Measurements from ENCODE around the gene TMEM129. TPM values are rescaled to one million over a fixed set of nuclear protein-coding genes. Genes with fewer than 3 reads are reported as not detected.

The TMEM129 gene
- total RNA-seq, 2 donors from 2014 or later = 73.7 to 81.7 TPM

DNA sequence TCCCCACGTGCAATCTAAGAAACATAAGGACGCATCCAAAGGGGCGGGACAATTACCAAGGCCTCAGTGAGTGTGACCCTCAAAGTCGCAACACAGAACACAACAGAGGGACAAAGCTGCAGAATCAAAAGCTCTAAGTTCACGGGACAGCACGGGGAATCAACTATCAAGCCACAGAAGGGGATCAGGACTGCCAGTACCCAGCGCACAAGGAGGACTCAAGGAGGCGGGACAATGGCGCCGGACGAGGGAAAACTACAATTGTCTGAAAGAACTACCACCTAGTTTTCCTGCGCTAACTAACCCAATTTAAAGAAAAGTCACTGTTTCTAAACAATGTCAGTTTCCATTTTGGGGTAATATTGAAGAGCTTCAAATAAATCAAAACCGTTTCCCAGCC is 38.3 kb downstream of the TMEM129 start:
- no peak for TF ChIP-seq POLR2AphosphoS5 (IDR thresholded peaks at IDR 0.05)
- TF ChIP-seq POLR2A (IDR thresholded peaks at IDR 0.05) = no peak
- TF ChIP-seq, protein P1, sequence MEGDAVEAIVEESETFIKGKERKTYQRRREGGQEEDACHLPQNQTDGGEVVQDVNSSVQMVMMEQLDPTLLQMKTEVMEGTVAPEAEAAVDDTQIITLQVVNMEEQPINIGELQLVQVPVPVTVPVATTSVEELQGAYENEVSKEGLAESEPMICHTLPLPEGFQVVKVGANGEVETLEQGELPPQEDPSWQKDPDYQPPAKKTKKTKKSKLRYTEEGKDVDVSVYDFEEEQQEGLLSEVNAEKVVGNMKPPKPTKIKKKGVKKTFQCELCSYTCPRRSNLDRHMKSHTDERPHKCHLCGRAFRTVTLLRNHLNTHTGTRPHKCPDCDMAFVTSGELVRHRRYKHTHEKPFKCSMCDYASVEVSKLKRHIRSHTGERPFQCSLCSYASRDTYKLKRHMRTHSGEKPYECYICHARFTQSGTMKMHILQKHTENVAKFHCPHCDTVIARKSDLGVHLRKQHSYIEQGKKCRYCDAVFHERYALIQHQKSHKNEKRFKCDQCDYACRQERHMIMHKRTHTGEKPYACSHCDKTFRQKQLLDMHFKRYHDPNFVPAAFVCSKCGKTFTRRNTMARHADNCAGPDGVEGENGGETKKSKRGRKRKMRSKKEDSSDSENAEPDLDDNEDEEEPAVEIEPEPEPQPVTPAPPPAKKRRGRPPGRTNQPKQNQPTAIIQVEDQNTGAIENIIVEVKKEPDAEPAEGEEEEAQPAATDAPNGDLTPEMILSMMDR (IDR thresholded peaks at IDR 0.05) = no peak
- H3K4me3 ChIP-seq = no peak overlapping the region
- DNase-seq (ENCODE audit: low spot score) = no peak
- H3K36me3 ChIP-seq = no peaks in the 10 kb centered on the region
- H3K4me1 ChIP-seq (replicated peaks) = no peaks in the 10 kb centered on the region
- H3K9me3 ChIP-seq = no peaks in the 10 kb centered on the region
- WGBS = 89% methylated on average over 13 of the region's 13 CpGs
- no peaks in the 10 kb centered on the region for H3K27me3 ChIP-seq (replicated peaks; ENCODE audit: insufficient read depth)
- intact Hi-C loops (cut with DNase I) = loop anchor here (5.0 kb wide), 1 partner anchor 39 kb away; the partner anchor contains the start of genes TACC3 and TMEM129
- H3K27ac ChIP-seq = peak overlapping the region in 1 of 2 donors; percentile 71

DNA sequence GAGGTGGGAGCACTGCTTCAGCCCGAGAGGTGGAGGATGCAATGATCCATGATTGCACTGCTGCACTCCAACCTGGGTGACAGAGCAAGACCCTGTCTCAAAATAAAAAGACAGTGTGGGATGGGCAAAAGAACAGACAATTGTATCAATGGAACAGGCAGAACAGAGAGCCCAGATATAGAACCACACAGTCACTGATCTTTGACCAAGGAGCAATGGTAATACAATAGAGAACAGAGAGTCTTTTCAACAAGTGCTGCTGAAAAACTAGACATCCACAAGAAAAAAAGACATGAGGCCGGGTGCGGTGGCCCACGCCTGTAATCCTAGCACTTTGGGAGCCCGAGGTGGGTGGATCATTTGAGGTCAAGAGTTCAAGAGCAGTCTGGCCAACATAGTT is 42.9 kb downstream of the TMEM129 start:
- Histone ChIP-seq H3K4me3 (no peak overlapping the region), H3K9me3 (no peaks in the 10 kb centered on the region), H3K27me3 (replicated peaks; ENCODE audit: insufficient read depth) (no peaks in the 10 kb centered on the region), H3K27ac (no peak overlapping the region), H3K4me1 (replicated peaks) (no peaks in the 10 kb centered on the region), H3K36me3 (no peaks in the 10 kb centered on the region)
- TF ChIP-seq POLR2A (IDR thresholded peaks at IDR 0.05) (no peak), POLR2AphosphoS5 (IDR thresholded peaks at IDR 0.05) (no peak)
- TF ChIP-seq, protein P1 (IDR thresholded peaks at IDR 0.05) = no peak
- DNase-seq (ENCODE audit: low spot score) = no peak
- WGBS = 71% methylated on average over 5 of the region's 5 CpGs
- intact Hi-C loops (cut with DNase I) = no loop called here

DNA sequence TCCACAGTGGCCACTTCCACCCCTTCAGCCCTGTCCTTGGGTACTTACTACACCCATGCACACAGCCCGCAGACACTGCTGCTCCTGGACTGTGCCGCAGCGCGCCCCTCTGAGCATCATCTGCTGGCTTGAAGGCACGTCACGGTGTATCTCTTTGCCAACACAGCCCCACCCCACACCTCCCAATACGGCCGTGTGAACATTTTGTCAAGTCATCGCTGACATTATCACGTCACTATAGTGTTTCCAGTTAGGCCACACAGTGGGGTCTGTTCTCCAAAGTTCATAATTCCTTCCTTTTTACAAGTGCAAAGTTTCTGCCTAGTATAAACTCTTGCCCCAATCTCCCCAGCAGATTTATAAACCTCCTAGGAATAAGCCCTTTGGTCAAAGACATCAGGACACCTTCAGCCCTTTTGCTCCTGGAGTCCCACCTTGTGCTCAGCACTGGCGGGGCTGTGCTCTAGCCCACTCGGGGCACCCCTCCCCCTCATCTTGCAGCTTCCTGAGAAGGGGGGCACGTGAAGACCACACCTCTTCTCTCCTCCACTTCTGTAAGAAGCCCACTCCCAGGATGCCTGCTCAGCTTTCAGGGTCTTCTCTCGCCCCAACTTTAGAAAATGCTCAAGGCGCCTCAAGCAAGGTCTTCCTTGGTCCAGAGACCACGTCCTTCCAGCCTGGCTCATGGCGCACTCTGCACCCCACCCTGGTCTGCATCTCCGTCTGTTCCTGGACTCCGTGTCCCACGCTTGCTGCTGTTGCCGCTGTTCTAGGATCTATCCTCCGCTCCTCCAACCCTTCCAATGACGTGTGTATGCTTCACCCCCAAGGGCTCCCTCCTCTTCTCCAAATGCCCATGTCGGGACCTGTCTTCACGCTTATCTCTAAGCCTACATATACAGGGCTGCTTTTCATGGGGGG is 44.3 kb downstream of the TMEM129 start:
- H3K4me1 ChIP-seq (replicated peaks) = no peaks in the 10 kb centered on the region
- H3K9me3 ChIP-seq = no peaks in the 10 kb centered on the region
- no peak overlapping the region for H3K27ac ChIP-seq
- TF ChIP-seq POLR2A (IDR thresholded peaks at IDR 0.05) = no peak
- no peaks in the 10 kb centered on the region for H3K36me3 ChIP-seq
- no peaks in the 10 kb centered on the region for H3K27me3 ChIP-seq (replicated peaks; ENCODE audit: insufficient read depth)
- intact Hi-C loops (cut with DNase I) = no loop called here
- no peak for DNase-seq (ENCODE audit: low spot score)
- WGBS = 81% methylated on average over 24 of the region's 25 CpGs
- H3K4me3 ChIP-seq = no peak overlapping the region

DNA sequence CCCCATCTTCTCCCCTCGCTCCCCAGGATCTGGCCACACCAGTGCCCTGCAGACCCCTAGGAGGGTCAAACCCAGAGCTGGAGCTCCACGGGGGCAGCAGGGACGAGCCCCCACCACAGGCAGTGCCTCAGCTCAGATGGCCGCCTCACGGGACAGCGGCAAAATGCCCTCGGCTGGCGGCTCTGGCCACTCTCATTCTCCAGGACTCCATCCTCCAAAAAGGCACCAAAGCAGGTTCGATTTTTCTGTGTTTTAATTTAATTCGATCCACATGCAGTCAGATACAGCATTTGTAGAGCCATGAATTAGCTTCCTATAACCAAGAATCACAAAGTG is 45.4 kb downstream of the TMEM129 start:
- Histone ChIP-seq H3K4me1 (replicated peaks) (no peaks in the 10 kb centered on the region), H3K9me3 (no peaks in the 10 kb centered on the region), H3K27ac (no peak overlapping the region), H3K27me3 (replicated peaks; ENCODE audit: insufficient read depth) (no peaks in the 10 kb centered on the region), H3K4me3 (no peak overlapping the region), H3K36me3 (no peaks in the 10 kb centered on the region)
- DNase-seq (ENCODE audit: low spot score) = no peak
- intact Hi-C loops (cut with DNase I) = no loop called here
- TF ChIP-seq POLR2AphosphoS5 (IDR thresholded peaks at IDR 0.05) = no peak
- TF ChIP-seq, protein P1 (IDR thresholded peaks at IDR 0.05) = no peak
- no peak for TF ChIP-seq POLR2A (IDR thresholded peaks at IDR 0.05)
- WGBS = 84% methylated on average over 10 of the region's 10 CpGs

DNA sequence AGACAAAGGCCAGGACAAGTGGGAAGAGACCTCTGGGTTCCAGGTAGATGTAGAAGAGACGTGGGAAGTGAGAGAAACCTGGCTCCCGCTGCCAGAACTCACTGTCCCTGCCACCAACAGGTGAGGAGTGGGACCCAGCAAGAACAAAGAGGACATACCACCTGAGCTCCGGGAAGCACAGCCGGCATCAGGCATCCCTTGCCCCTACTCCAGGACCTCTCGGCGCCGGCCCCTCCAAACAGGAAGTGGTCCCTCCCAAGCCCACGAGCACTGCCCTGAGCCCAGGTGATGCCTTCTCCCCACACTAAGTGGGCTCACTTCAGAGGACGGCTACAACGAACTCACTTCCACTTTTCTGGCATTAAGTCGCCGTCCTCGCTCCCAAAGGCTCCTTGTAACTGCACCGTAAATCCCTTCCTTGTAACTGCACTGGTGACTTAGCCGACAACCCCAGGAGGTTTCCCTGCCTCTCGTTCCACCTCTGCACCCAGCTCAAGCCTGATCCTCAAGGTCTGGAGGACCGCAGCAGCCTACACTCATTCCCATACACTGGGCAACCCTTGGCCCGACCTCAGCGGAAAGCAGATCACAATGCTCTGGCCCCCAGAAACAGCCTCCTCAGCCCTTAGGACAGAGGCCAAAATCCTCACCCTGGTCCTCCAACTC is 45.9 kb downstream of the TMEM129 start:
- WGBS = 79% methylated on average over 14 of the region's 19 CpGs
- TF ChIP-seq, protein P1 (IDR thresholded peaks at IDR 0.05) = no peak
- TF ChIP-seq POLR2AphosphoS5 (IDR thresholded peaks at IDR 0.05) = no peak
- no peak for TF ChIP-seq POLR2A (IDR thresholded peaks at IDR 0.05)
- no peak overlapping the region for H3K27ac ChIP-seq
- no peaks in the 10 kb centered on the region for H3K27me3 ChIP-seq (replicated peaks; ENCODE audit: insufficient read depth)
- DNase-seq (ENCODE audit: low spot score) = no peak
- intact Hi-C loops (cut with DNase I) = no loop called here
- H3K4me1 ChIP-seq (replicated peaks) = no peaks in the 10 kb centered on the region
- no peak overlapping the region for H3K4me3 ChIP-seq
- no peaks in the 10 kb centered on the region for H3K9me3 ChIP-seq
- H3K36me3 ChIP-seq = no peaks in the 10 kb centered on the region
